HEK293 (cell line): ENCODE results near the gene EGFL8.

Experiments
- CTCF ChIA-PET: fragments of 350-600 bp; formaldehyde crosslinking; extraction: SDS; loops from one replicate; lab custom pipeline; 2021; ENCODE audit warnings: antibody characterized with exemption; lab: Yijun Ruan, JAX
- POLR2A ChIA-PET: fragments of 300-600 bp; formaldehyde crosslinking; extraction: SDS; loops from one replicate; lab custom pipeline; 2020; ENCODE audit warnings: antibody characterized with exemption, inconsistent platforms; lab: Yijun Ruan, JAX
- H3K27ac ChIP-seq: fragments of 200-500 bp; sonication (Bioruptor generic); 2 replicates; pipeline ENCODE4 v1.5.1; 2014; ENCODE audit warnings: low read depth, low read length, control low read depth, inconsistent platforms; ENCODE audit errors: extremely low read depth
- H3K36me3 ChIP-seq, 2 experiments: fragments of 200-500 bp in 1 of 2; sonication (Bioruptor generic) in 1 of 2; 1 replicate in 1 of 2; 2 replicates in 1 of 2; pipeline ENCODE4 v1.5.1; 2014 to 2017; ENCODE audit warnings: inconsistent platforms in 2 of 2, low read length in 2 of 2; ENCODE audit not compliant: control insufficient read depth in 2 of 2, insufficient read depth in 1 of 2
- H3K4me1 ChIP-seq: fragments of 200-500 bp; sonication (Bioruptor generic); 2 replicates; pipeline ENCODE4 v1.5.1; 2014; ENCODE audit warnings: mild to moderate bottlenecking, low read length, inconsistent platforms; ENCODE audit not compliant: control insufficient read depth, insufficient read depth
- H3K4me3 ChIP-seq: 2 replicates; pipeline ENCODE4 v1.5.1; 2011; ENCODE audit warnings: low read depth, mild to moderate bottlenecking, control low read depth, low read length, moderate library complexity
- H3K9me3 ChIP-seq: fragments of 200-500 bp; sonication (Bioruptor generic); 2 replicates; pipeline ENCODE4 v1.5.1; 2014; ENCODE audit warnings: low read depth, low read length, inconsistent platforms; ENCODE audit not compliant: control insufficient read depth, insufficient read depth
- HOXC10 ChIP-seq: sonication (generic); formaldehyde crosslinking; IDR thresholded peaks from 2 replicates; pipeline ENCODE4 v1.8.1; 2023; ENCODE audit warnings: mild to moderate bottlenecking, missing genetic modification reagents
- OSR2 ChIP-seq: fragments of 450-650 bp; formaldehyde crosslinking; IDR thresholded peaks from 2 replicates; pipeline ENCODE4 v1.5.1; 2016; ENCODE audit warnings: missing biosample characterization, missing genetic modification characterization
- ZBTB8A ChIP-seq: fragments of 450-650 bp; formaldehyde crosslinking; IDR thresholded peaks from 2 replicates; pipeline ENCODE4 v1.5.1; 2016; ENCODE audit warnings: missing biosample characterization, missing genetic modification characterization
- ZFHX2 ChIP-seq: fragments of 450-650 bp; formaldehyde crosslinking; conservative IDR thresholded peaks from 2 replicates; pipeline ENCODE4 v1.5.1; 2016; ENCODE audit warnings: missing biosample characterization, missing genetic modification characterization
- ZNF138 ChIP-seq: fragments of 450-650 bp; formaldehyde crosslinking; IDR thresholded peaks from 2 replicates; pipeline ENCODE4 v1.5.1; 2016; ENCODE audit warnings: missing biosample characterization, missing genetic modification characterization, borderline replicate concordance
- ZNF350 ChIP-seq: fragments of 450-650 bp; formaldehyde crosslinking; IDR thresholded peaks from 2 replicates; pipeline ENCODE4 v1.5.0; 2017; ENCODE audit warnings: missing biosample characterization, mild to moderate bottlenecking, missing genetic modification characterization
- ZNF394 ChIP-seq: fragments of 450-650 bp; formaldehyde crosslinking; IDR thresholded peaks from 2 replicates; pipeline ENCODE4 v1.5.1; 2016; ENCODE audit warnings: missing biosample characterization, missing genetic modification characterization, mild to moderate bottlenecking, moderate library complexity, borderline replicate concordance
- ZNF529 ChIP-seq: fragments of 450-650 bp; formaldehyde crosslinking; IDR thresholded peaks from 2 replicates; pipeline ENCODE4 v1.5.1; 2017; ENCODE audit warnings: missing genetic modification characterization, missing biosample characterization; ENCODE audit not compliant: insufficient replicate concordance
- ZNF548 ChIP-seq: fragments of 450-650 bp; formaldehyde crosslinking; IDR thresholded peaks from 2 replicates; pipeline ENCODE4 v1.5.1; 2016; ENCODE audit warnings: missing biosample characterization, missing genetic modification characterization
- ZNF785 ChIP-seq: fragments of 450-650 bp; formaldehyde crosslinking; IDR thresholded peaks from 2 replicates; pipeline ENCODE4 v1.5.1; 2016; ENCODE audit warnings: missing biosample characterization, missing genetic modification characterization
- TF ChIP-seq, protein P1 (sequence below): fragments of 450-650 bp; formaldehyde crosslinking; conservative IDR thresholded peaks from 2 replicates; pipeline ENCODE4 v1.5.1; 2016; ENCODE audit warnings: low read depth, missing biosample characterization, missing genetic modification characterization
- TF ChIP-seq, protein P2 (sequence below): fragments of 450-650 bp; formaldehyde crosslinking; IDR thresholded peaks from 2 replicates; pipeline ENCODE4 v1.5.1; 2016; ENCODE audit warnings: missing biosample characterization, missing genetic modification characterization
- TF ChIP-seq, protein P3 (sequence below): fragments of 450-650 bp; formaldehyde crosslinking; IDR thresholded peaks from 2 replicates; pipeline ENCODE4 v1.5.1; 2017; ENCODE audit warnings: missing biosample characterization, missing genetic modification characterization
- TF ChIP-seq, protein P4 (sequence below): fragments of 450-650 bp; formaldehyde crosslinking; IDR thresholded peaks from 2 replicates; pipeline ENCODE4 v1.5.1; 2016; ENCODE audit warnings: missing biosample characterization, missing genetic modification characterization

EGFL8 gene

DNA sequence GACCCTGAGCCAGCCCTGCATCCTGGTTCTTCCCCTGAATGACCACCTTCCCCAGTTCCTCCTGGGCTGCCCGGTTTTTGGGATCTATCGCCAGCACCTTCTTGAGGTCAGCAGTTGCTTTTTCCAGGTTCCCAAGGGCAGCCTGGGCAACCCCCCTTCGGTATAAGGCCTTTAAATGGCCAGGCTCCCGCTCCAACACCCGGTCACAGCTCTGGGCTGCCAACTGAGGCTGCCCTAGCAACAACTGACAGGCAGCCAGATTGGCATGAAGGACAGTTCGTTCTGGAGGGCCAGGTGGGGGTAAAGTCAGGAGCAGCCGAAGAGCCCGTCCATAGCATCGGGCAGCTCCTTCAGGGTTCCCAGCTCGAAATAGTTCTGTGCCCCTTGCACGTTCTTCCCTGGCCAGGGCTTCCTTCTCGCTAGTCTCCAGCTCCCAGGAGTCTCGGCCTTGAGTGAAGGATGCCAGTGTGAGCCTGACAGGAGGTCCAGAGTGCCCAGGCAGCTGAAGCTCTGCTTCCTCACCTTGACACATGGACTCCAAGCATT lies 35.6 kb upstream of the EGFL8 start (continued):
- TF ChIP-seq, protein P1, sequence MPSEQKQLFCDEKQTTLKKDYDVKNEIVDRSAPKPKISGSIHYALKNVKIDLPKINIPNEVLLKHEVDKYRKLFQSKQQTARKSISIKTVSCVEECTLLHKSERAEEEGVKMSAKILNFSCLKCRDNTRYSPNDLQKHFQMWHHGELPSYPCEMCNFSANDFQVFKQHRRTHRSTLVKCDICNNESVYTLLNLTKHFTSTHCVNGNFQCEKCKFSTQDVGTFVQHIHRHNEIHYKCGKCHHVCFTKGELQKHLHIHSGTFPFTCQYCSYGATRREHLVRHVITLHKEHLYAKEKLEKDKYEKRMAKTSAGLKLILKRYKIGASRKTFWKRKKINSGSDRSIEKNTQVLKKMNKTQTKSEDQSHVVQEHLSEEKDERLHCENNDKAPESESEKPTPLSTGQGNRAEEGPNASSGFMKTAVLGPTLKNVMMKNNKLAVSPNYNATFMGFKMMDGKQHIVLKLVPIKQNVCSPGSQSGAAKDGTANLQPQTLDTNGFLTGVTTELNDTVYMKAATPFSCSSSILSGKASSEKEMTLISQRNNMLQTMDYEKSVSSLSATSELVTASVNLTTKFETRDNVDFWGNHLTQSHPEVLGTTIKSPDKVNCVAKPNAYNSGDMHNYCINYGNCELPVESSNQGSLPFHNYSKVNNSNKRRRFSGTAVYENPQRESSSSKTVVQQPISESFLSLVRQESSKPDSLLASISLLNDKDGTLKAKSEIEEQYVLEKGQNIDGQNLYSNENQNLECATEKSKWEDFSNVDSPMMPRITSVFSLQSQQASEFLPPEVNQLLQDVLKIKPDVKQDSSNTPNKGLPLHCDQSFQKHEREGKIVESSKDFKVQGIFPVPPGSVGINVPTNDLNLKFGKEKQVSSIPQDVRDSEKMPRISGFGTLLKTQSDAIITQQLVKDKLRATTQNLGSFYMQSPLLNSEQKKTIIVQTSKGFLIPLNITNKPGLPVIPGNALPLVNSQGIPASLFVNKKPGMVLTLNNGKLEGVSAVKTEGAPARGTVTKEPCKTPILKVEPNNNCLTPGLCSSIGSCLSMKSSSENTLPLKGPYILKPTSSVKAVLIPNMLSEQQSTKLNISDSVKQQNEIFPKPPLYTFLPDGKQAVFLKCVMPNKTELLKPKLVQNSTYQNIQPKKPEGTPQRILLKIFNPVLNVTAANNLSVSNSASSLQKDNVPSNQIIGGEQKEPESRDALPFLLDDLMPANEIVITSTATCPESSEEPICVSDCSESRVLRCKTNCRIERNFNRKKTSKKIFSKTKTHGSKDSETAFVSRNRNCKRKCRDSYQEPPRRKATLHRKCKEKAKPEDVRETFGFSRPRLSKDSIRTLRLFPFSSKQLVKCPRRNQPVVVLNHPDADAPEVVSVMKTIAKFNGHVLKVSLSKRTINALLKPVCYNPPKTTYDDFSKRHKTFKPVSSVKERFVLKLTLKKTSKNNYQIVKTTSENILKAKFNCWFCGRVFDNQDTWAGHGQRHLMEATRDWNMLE (tag by site-specific recombination), result no peak

DNA sequence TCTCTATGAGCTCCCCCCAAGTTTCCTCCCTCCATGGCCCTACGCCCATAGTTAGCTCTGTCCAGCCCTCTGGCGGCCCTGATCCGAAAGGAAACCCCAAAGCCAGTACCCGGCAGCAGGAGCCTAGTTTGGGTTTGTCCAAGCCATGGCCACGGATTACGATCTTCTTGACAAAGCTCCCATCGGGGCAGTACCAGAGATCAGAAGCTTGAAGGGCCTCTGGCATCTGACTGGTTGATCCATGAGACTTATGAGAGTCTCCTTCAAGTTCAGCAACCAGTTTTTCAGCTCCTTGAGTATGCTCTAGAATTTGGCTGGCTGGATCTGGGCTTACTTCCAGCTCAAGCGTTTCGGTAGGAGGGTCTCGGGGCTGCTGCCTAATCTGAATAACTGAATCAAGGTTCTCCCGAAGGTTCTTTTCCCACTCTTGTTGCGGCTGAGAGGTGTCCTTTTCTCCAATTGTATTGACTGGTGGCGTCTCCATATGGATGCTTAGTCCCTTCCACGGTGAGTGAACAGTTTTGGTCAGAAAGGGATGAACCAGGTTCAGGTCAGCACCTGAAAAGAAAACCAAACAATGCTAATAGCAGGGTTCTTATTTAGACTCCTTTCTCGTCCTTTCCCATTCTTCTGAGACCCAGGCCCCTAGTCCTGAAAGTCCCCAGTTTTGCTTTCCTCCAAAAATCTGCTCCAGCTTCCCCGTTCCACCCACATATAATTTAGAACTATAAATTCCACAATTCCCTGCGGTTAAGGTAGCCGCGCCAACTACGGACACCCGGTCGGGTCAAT lies 34.9 kb upstream of the EGFL8 start:
- ChIA-PET CTCF (interaction anchor here (0.6 to 5.6 kb wide), 6 partner anchors 11 to 82 kb away, joined by 3 to 65 read pairs (median 6); no protein-coding TSS in a partner anchor), POLR2A (interaction anchor here (0.5 to 4.2 kb wide), 21 partner anchors 10 to 843 kb away, joined by 3 to 38 read pairs (median 6); partner anchors contain the start of genes AGPAT1, MSH5, PBX2 and PRRT1)
- Histone ChIP-seq H3K9me3 (no peaks in the 10 kb centered on the region), H3K27ac (peak overlapping the region; percentile 16; the same call in 1 of the 2 replicates), H3K4me3 (peak overlapping the region; percentile 59), H3K4me1 (peaks cover 13% of the 10 kb centered on the region), H3K36me3 (peaks cover 11 to 19% of the 10 kb centered on the region in 2 experiments; a peak in 2 of 3 replicates)
- TF ChIP-seq, protein P2, sequence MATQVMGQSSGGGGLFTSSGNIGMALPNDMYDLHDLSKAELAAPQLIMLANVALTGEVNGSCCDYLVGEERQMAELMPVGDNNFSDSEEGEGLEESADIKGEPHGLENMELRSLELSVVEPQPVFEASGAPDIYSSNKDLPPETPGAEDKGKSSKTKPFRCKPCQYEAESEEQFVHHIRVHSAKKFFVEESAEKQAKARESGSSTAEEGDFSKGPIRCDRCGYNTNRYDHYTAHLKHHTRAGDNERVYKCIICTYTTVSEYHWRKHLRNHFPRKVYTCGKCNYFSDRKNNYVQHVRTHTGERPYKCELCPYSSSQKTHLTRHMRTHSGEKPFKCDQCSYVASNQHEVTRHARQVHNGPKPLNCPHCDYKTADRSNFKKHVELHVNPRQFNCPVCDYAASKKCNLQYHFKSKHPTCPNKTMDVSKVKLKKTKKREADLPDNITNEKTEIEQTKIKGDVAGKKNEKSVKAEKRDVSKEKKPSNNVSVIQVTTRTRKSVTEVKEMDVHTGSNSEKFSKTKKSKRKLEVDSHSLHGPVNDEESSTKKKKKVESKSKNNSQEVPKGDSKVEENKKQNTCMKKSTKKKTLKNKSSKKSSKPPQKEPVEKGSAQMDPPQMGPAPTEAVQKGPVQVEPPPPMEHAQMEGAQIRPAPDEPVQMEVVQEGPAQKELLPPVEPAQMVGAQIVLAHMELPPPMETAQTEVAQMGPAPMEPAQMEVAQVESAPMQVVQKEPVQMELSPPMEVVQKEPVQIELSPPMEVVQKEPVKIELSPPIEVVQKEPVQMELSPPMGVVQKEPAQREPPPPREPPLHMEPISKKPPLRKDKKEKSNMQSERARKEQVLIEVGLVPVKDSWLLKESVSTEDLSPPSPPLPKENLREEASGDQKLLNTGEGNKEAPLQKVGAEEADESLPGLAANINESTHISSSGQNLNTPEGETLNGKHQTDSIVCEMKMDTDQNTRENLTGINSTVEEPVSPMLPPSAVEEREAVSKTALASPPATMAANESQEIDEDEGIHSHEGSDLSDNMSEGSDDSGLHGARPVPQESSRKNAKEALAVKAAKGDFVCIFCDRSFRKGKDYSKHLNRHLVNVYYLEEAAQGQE (tag by site-specific recombination), result peak; percentile 31; the same call in 1 of the 2 replicates
- TF ChIP-seq ZNF548 (tag by site-specific recombination) (no peak), ZNF138 (tag by site-specific recombination) (no peak), ZNF529 (no peak), ZNF785 (no peak), OSR2 (tag by site-specific recombination) (peak; percentile 41), ZNF394 (tag by site-specific recombination) (peak; percentile 10; the same call in 1 of the 2 replicates), ZNF350 (tag by site-specific recombination) (no peak), ZBTB8A (tag by site-specific recombination) (no peak), ZFHX2 (tag by site-specific recombination) (peak; percentile 47), HOXC10 (CRISPR knock-in tag) (no peak)
- TF ChIP-seq, protein P3, sequence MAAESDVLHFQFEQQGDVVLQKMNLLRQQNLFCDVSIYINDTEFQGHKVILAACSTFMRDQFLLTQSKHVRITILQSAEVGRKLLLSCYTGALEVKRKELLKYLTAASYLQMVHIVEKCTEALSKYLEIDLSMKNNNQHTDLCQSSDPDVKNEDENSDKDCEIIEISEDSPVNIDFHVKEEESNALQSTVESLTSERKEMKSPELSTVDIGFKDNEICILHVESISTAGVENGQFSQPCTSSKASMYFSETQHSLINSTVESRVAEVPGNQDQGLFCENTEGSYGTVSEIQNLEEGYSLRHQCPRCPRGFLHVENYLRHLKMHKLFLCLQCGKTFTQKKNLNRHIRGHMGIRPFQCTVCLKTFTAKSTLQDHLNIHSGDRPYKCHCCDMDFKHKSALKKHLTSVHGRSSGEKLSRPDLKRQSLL (tag by site-specific recombination), result peak; percentile 19; the same call in 1 of the 2 replicates
- TF ChIP-seq, protein P4, sequence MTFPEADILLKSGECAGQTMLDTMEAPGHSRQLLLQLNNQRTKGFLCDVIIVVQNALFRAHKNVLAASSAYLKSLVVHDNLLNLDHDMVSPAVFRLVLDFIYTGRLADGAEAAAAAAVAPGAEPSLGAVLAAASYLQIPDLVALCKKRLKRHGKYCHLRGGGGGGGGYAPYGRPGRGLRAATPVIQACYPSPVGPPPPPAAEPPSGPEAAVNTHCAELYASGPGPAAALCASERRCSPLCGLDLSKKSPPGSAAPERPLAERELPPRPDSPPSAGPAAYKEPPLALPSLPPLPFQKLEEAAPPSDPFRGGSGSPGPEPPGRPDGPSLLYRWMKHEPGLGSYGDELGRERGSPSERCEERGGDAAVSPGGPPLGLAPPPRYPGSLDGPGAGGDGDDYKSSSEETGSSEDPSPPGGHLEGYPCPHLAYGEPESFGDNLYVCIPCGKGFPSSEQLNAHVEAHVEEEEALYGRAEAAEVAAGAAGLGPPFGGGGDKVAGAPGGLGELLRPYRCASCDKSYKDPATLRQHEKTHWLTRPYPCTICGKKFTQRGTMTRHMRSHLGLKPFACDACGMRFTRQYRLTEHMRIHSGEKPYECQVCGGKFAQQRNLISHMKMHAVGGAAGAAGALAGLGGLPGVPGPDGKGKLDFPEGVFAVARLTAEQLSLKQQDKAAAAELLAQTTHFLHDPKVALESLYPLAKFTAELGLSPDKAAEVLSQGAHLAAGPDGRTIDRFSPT, result no peak
